Kidney tubule cell (primary cell): ENCODE measurements around the gene CAB39L.

Source experiments
- DNase-seq: peaks from one replicate; pipeline ENCODE4 v3.0.0-alpha.2; 2018; ENCODE audit warnings: low spot score

Gene CAB39L

GRCh38 chr13:49288458-49288857, 155.4 kb downstream of the CAB39L start:
- DNase-seq: no peak

DNA sequence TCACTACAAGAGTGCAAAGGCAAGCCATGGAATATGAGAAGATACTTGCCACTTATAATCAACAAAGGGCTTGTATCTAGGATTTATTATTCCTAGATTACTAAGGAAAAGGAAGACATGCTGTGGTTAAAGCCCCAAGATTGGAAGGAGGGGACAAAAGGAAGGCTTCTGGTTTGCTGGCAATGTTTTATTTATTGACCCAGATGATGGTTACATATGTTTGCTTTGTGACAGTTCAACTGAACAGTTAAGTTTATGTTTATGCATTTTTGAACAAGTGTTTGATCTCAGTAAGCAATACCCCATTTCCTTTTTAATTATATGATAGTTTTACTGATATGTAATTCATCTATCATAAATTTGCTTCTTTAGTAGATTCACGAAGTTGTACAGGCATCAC, 155.9 kb downstream of the CAB39L start:
- no peak for DNase-seq

GRCh38 chr13:49279885-49280284, 164.0 kb downstream of the CAB39L start:
- no peak for DNase-seq

GRCh38 chr13:49279112-49279511, 164.8 kb downstream of the CAB39L start:
- no peak for DNase-seq

- DNase-seq: no peak
Measured at GRCh38 chr13:49278211-49278610, 165.7 kb downstream of the CAB39L start.

DNA sequence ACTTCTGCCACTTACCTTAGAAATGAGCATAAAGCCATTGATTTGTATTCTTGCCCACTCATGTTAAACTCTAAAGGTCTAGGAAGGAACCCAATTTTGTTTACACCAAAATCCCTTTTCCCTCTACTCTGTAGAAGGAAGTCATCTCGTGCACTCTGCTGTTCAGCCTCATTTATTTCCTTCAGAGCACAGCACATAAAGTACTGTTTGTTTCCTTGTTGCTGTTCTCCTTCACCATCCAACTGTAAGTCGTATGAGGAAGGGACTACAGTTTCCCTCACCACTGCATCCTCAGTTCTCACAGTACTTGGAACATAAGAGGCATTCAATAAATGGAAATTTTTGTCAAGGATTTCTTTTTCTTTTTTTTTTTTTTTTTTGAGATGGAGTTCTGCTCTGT, 171.6 kb downstream of the CAB39L start:
- no peak for DNase-seq

DNA sequence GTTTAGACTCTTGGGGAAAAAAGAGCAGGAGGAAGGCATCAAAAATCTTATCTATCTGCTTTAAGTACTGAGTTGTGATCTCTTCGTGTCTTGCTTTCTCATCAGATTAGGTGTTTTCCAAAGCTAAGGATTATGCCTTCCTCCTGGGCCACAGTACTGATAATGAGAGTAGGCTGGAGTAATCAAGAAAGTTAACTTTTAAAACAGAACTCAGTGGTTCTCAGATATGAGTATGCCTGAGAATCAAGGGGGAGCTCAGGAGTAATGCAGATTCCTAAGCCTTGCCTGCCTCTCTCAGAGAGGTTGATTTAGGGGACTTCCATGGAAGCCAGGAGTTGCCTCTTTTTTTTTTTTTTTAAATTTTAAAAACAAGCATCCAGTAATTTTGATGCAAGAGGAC, 172.6 kb downstream of the CAB39L start:
- no peak for DNase-seq

GRCh38 chr13:49265822-49266221, 178.0 kb downstream of the CAB39L start:
- no peak for DNase-seq

GRCh38 chr13:49262634-49263033, 181.2 kb downstream of the CAB39L start:
- no peak for DNase-seq

DNA sequence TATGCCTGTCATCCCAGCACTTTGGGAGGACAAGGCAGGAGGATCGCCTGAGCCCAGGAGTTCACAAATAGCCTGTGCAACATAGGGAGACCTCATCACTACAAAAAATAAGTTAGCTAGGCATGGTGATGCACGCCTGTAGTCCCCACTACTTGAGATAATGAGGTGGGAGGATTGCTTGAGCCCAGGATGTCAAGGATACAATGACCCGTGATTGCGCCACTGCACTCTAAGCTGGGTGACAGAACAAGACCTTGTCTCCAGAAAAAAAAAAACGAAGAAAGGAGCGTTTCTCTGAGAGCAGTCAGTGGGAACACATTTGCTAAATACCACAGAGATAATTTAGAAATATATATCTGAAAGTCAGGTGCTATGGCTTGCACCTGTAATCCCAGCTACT, 184.3 kb downstream of the CAB39L start:
- no peak for DNase-seq
